Hepatocyte (in vitro differentiated cells): ENCODE results near the gene MAD2L2. TPM values are rescaled to one million over a fixed set of nuclear protein-coding genes. Genes with fewer than 3 reads are reported as not detected.

Experiments used
- DNase-seq: peaks from one replicate; pipeline ENCODE4 v3.0.0-alpha.2; 2016; ENCODE audit warnings: low spot score
- H2AFZ ChIP-seq: fragments of 200-600 bp; sonication (generic); 2 replicates; pipeline ENCODE4 v1.6.0; 2016; ENCODE audit warnings: antibody characterized with exemption, mild to moderate bottlenecking
- H3K27ac ChIP-seq: fragments of 200-600 bp; sonication (generic); 2 replicates; pipeline ENCODE4 v1.5.1; 2016; ENCODE audit warnings: mild to moderate bottlenecking
- H3K27me3 ChIP-seq: fragments of 200-600 bp; sonication (generic); 2 replicates; pipeline ENCODE4 v1.6.1; 2016
- H3K36me3 ChIP-seq: fragments of 200-600 bp; sonication (generic); replicated peaks from 2 replicates; pipeline ENCODE4 v1.5.1; 2016; ENCODE audit warnings: low read depth; ENCODE audit not compliant: insufficient read depth
- H3K4me1 ChIP-seq: fragments of 200-600 bp; sonication (generic); 2 replicates; pipeline ENCODE4 v1.5.1; 2016; ENCODE audit warnings: mild to moderate bottlenecking, moderate library complexity; ENCODE audit not compliant: insufficient read depth
- H3K4me2 ChIP-seq: fragments of 200-600 bp; sonication (generic); 2 replicates; pipeline ENCODE4 v1.6.0; 2016
- H3K4me3 ChIP-seq: fragments of 200-600 bp; sonication (generic); 2 replicates; pipeline ENCODE4 v1.5.1; 2016; ENCODE audit warnings: mild to moderate bottlenecking
- H3K79me2 ChIP-seq: fragments of 200-600 bp; sonication (generic); 2 replicates; pipeline ENCODE4 v1.6.0; 2017; ENCODE audit warnings: mild to moderate bottlenecking
- H3K9me2 ChIP-seq: fragments of 200-600 bp; sonication (generic); replicated peaks from 2 replicates; pipeline ENCODE4 v1.6.0; 2017; ENCODE audit warnings: mild to moderate bottlenecking; ENCODE audit not compliant: insufficient read depth
- H3K9me3 ChIP-seq: fragments of 200-600 bp; sonication (generic); 2 replicates; pipeline ENCODE4 v1.5.1; 2016; ENCODE audit warnings: low read depth, mild to moderate bottlenecking
- H4K20me1 ChIP-seq: fragments of 200-600 bp; sonication (generic); 2 replicates; pipeline ENCODE4 v1.6.0; 2016; ENCODE audit warnings: mild to moderate bottlenecking; ENCODE audit not compliant: insufficient read depth, poor library complexity, severe bottlenecking
- CTCF ChIP-seq: fragments of 200-600 bp; sonication (generic); IDR thresholded peaks from 2 replicates; pipeline ENCODE4 v1.5.1; 2016; ENCODE audit warnings: antibody characterized with exemption, mild to moderate bottlenecking; ENCODE audit not compliant: poor library complexity
- EZH2 ChIP-seq: fragments of 200-600 bp; sonication (generic); IDR thresholded peaks from 2 replicates; pipeline ENCODE4 v1.6.1; 2016; ENCODE audit warnings: antibody characterized with exemption, mild to moderate bottlenecking, borderline replicate concordance
- EZH2phosphoT487 ChIP-seq: fragments of 200-600 bp; sonication (generic); IDR thresholded peaks from one replicate; pipeline ENCODE4 v1.6.1; 2018; ENCODE audit warnings: antibody characterized with exemption, mild to moderate bottlenecking, low read depth, moderate library complexity; ENCODE audit not compliant: unreplicated experiment, severe bottlenecking
- WGBS: methylation state at CpG from one replicate; pipeline ENCODE4 v1.1.6; 2016; ENCODE audit warnings: low lambda C conversion rate; ENCODE audit errors: missing lambda C conversion rate; 5-methylcytosine and 5-hydroxymethylcytosine counted together
- polyA plus RNA-seq: library from polyadenylated mRNA; unstranded; fragments of >200 nt; fragmentation: Nextera tagmentation; extraction: Ambion mirVana; gene quantifications from 2 replicates; pipeline ENCODE4 v1.2.1, GENCODE V29; 2016
- total RNA-seq: library from RNA; depleted of rRNA; stranded (reverse); fragments of >200 nt; gene quantifications from 2 replicates; pipeline ENCODE4 v1.2.3, GENCODE V29; 2014

MAD2L2 gene
- total and polyA plus RNA-seq, 2 experiments from 2014 or later, result 40.6 to 63.2 TPM

- Histone ChIP-seq H3K4me3 (peak overlapping the region; percentile 85), H3K4me2 (peak overlapping the region; percentile 97)
- WGBS, result 6% methylated on average over 25 of the region's 66 CpGs
Measured at GRCh38 chr1:11664336-11665065, 16.4 kb downstream of the MAD2L2 start.

GRCh38 chr1:11661103-11661502, 19.8 kb downstream of the MAD2L2 start:
- H3K27ac ChIP-seq, result no peak overlapping the region
- H4K20me1 ChIP-seq, result no peaks in the 10 kb centered on the region
- no peaks in the 10 kb centered on the region for H3K36me3 ChIP-seq
- H3K79me2 ChIP-seq, result no peaks in the 10 kb centered on the region
- H3K4me2 ChIP-seq, result no peak overlapping the region
- no peaks in the 10 kb centered on the region for H3K4me1 ChIP-seq
- no peaks in the 10 kb centered on the region for H3K9me3 ChIP-seq
- no peak overlapping the region for H2AFZ ChIP-seq
- no peak for DNase-seq
- TF ChIP-seq CTCF, result no peak
- no peak overlapping the region for H3K4me3 ChIP-seq
- WGBS, result 91% methylated on average over 16 of the region's 17 CpGs
- H3K27me3 ChIP-seq, result no peaks in the 10 kb centered on the region
- no peaks in the 10 kb centered on the region for H3K9me2 ChIP-seq

More at GRCh38 chr1:11664336-11665065, 16.4 kb downstream of the MAD2L2 start:
- Histone ChIP-seq H3K79me2 (no peaks in the 10 kb centered on the region), H3K9me3 (no peaks in the 10 kb centered on the region), H3K36me3 (no peaks in the 10 kb centered on the region), H3K27me3 (no peaks in the 10 kb centered on the region), H2AFZ (peak overlapping the region; percentile 98), H3K4me1 (no peaks in the 10 kb centered on the region), H3K9me2 (no peaks in the 10 kb centered on the region), H4K20me1 (no peaks in the 10 kb centered on the region), H3K27ac (peak overlapping the region; percentile 89)
- no peak for TF ChIP-seq CTCF
- peak; percentile 61 for DNase-seq

DNA sequence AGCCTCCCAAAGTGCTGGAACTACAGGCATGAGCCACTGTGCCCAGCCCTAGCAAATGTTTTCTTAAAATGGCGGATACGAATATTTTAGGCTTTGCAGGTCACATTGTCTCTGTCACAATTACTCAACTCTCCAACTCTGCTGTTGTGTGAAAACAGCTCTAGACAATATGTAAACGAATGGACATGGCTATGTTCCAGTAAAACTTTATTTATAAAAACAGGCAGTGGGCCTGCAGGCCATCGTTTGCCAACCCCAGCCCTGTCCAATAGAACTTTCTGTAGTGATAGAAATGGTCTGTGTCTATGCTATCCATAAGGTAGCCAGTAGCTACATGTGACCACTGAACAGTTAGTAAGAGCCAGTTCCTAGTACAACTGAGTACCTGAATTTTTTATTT, 21.2 kb downstream of the MAD2L2 start:
- Histone ChIP-seq H3K4me2 (no peak overlapping the region), H3K36me3 (no peaks in the 10 kb centered on the region), H3K27ac (no peak overlapping the region), H4K20me1 (no peaks in the 10 kb centered on the region), H3K27me3 (no peaks in the 10 kb centered on the region), H2AFZ (no peak overlapping the region), H3K4me1 (peaks cover 7% of the 10 kb centered on the region), H3K4me3 (no peak overlapping the region), H3K9me2 (no peaks in the 10 kb centered on the region), H3K9me3 (no peaks in the 10 kb centered on the region), H3K79me2 (peaks cover 6% of the 10 kb centered on the region)
- WGBS, result 97% methylated on average over 4 of the region's 4 CpGs
- TF ChIP-seq CTCF, result no peak
- no peak for TF ChIP-seq EZH2
- no peak for DNase-seq

- H3K9me2 ChIP-seq, result no peaks in the 10 kb centered on the region
- H4K20me1 ChIP-seq, result no peaks in the 10 kb centered on the region
- 94% methylated on average over 19 of the region's 23 CpGs for WGBS
- H3K27ac ChIP-seq, result no peak overlapping the region
- H2AFZ ChIP-seq, result no peak overlapping the region
- H3K36me3 ChIP-seq, result no peaks in the 10 kb centered on the region
- H3K4me1 ChIP-seq, result peaks cover 7% of the 10 kb centered on the region
- no peak for TF ChIP-seq EZH2
- TF ChIP-seq EZH2phosphoT487, result no peak
- TF ChIP-seq CTCF, result no peak
- no peaks in the 10 kb centered on the region for H3K9me3 ChIP-seq
- no peak overlapping the region for H3K4me2 ChIP-seq
- no peaks in the 10 kb centered on the region for H3K27me3 ChIP-seq
- no peak for DNase-seq
- peaks cover 6% of the 10 kb centered on the region for H3K79me2 ChIP-seq
- no peak overlapping the region for H3K4me3 ChIP-seq
Measured at GRCh38 chr1:11658542-11658941, 22.4 kb downstream of the MAD2L2 start.
